ENCODE measurements around the gene MATCAP1. TPM values are rescaled to one million over a fixed set of nuclear protein-coding genes. Genes with fewer than 3 reads are reported as not detected.

MATCAP1 gene
- total RNA-seq, 1 donor from 2014 or later, result 12.4 TPM

GRCh38 chr16:67148656-67149275 lies 35.0 kb downstream of the MATCAP1 start:
- no peak for DNase-seq
- no peak for ATAC-seq
- intact Hi-C loops (cut with micrococcal nuclease), result no loop called here

DNA sequence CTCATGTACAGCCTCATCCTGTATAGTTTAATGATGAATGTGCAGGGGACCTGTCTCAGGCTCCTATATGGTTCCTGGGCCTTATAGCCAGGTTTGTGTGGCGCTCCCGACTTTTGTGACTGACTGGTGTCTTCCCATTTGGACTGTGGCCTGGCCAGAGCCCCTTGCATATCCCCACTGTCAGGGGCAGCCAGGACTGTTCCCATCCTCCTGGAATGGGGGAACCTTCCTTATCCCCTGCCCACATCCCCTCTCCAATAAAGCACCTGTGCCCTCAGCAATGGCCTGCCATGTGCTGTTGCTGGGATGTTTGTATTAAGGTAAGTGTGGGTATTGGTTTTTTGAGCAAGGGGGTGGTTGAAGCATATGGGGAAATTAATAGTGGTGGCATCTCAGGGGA lies 35.5 kb downstream of the MATCAP1 start:
- ATAC-seq, result no peak
- intact Hi-C loops (cut with micrococcal nuclease), result no loop called here
- DNase-seq, result no peak

DNA sequence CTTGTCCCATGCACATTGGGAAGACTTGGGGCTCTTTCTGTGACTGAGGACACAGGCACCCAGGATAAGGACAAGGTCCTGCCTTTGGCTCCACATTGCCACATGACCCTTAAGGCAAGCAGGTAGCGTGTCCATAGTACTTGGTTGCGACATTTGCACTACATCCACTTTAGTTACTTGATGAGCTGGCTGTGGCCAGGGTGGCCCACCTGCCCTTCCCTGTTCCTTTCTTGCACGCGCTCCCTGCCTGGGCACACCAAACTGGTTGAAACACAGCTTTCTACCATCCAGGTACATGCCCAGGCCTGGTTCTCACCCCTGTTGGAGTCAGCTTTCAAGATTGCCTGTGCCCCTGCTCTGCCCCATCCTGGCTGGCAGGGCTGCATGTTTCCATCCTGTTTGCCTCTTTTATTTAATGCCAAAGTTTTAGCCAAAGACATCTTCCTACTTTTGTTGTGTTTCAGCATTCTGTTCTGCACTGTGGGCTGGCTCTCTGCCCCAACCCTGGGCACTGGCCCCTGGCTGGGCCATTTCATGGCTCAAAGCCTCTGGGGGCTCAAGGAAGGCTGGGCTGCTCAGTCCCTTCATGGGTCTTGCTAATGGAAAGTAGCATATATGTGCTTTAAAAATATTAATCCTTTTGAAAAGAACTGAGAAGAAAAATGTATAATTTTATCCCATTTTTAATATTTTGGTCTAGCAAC lies 36.2 kb downstream of the MATCAP1 start:
- intact Hi-C loops (cut with micrococcal nuclease), result no loop called here
- ATAC-seq (no peak), DNase-seq (no peak)

DNA sequence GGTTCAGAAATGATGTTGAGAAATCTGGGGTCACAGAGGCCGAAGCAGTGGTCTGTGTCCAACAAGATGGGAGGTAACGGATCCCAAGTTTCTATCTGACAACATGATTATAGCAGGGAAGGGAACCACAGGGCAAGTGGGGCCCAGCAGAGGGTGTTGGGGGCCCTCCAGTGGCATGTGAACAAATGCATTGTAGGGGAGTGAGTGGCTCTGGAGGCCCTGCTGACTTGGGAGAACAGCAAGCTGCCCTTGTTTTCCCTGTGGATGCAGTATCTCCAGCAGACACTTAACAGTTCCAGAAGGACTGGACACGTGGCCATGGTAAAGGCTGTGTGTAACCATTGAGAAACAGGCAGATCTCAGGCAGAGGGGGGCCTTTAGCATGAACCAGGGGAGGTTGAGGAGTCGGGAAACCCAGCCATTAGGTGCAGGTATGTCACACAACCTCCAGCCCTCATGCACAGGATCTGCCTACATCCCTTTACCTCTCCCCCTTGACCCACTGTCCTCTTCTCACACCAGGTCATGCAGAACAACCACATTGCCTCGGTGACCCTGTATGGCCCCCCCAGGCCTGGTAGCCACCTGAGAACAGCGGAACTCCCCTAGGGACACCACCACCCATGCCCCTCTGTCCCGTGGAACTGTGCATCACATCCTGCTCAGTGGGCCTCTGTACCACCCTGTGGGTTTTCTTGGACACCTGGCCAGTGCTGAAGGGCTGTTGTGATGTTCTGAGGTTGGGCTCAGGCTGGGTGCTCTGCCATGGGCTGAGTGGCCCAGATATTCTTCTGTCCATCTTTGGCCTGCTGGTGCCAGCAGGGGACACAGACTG lies 37.0 kb downstream of the MATCAP1 start:
- intact Hi-C loops (cut with micrococcal nuclease), result no loop called here
- ATAC-seq, result no peak
- no peak for DNase-seq

DNA sequence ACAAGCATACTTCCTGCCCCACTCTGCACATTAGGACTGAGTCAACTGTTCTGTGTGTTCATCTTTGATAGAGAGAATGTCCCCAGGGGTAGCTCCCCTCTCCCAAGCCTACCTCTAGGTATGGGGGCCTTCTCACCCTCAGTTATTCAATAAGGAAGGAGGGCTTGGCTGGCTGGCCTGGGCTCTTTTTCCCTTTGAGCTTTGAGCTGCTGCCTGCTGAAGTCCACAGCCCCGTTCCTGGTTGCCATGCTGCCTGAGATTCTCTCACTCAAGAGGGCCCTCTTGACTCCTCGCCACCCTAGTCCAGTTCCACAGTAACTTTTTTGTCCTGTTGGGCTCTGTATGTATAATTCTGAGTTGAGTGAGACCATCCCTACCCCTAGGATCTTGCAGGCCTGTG lies 38.0 kb downstream of the MATCAP1 start:
- ATAC-seq (no peak), DNase-seq (no peak)
- intact Hi-C loops (cut with micrococcal nuclease), result no loop called here

DNA sequence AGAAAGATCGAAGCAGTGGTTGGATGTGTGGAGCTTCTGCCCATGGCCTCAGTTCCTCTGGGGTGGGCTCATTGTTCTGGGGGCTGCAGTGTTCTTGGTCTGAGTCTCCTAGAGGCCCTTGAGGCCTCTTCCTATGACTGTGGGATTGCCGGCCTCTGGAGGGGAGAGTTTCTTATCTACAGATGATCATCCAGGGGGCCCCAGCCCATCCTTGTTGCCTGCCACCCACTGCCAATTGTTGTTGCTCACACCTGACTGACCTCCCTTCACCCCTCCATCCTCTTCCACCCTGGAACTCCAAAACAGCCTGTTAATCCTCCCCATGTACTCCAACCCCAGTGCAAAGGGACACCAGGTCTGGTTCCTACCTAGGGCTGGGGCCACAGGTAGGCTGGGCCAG lies 38.8 kb downstream of the MATCAP1 start:
- DNase-seq (no peak), ATAC-seq (no peak)
- intact Hi-C loops (cut with micrococcal nuclease), result no loop called here

DNA sequence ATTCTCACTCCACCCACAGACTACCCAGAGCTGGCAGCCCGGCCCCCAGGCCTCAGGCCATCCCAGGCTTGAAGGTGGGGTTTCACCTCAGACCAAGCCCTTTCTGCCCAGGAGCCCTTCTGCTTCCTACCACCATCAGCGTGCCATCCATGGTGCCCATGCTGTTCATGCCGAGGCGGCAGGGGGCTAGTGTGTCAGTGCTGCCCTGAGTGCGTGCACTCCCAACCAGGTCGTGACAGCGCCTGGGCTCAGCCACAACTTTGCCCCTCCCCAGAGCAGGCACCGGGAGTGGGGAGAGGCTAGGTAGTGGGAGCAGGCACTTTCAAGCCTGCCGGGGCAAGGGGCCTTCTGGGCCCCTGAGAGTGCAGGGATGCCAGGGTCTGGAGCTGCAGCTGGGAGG lies 41.4 kb downstream of the MATCAP1 start:
- intact Hi-C loops (cut with micrococcal nuclease), result no loop called here
- DNase-seq (no peak), ATAC-seq (no peak)

DNA sequence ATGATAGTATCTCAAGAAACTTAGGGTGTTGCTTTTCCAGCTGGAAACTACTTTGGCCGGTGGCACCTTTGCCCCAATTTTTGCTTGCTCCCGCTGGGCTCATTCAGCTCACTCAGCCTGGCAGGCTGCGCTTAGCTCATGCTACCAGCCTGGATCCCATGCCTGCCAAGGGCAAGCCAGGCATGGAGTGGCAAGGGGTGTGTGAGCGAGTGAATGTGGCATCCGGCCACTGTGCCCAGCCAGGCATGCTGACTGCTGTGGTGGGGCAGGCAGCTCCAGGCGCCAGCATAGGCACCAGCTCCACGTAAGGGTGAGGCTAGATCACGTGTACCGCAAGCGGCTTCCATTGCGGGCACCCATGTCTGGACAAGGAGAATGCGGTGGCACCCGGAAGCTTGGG lies 42.4 kb downstream of the MATCAP1 start:
- DNase-seq (no peak), ATAC-seq (no peak)
- intact Hi-C loops (cut with micrococcal nuclease), result no loop called here

- ATAC-seq, result no peak
- no peak for DNase-seq
- intact Hi-C loops (cut with micrococcal nuclease), result no loop called here
These were observed 46.2 kb downstream of the MATCAP1 start for GRCh38 chr16:67137605-67138004.

- intact Hi-C loops (cut with micrococcal nuclease), result no loop called here
- ATAC-seq, result peak; percentile 43
- DNase-seq, result no peak
These were observed 54.3 kb downstream of the MATCAP1 start for GRCh38 chr16:67129422-67129821.

DNA sequence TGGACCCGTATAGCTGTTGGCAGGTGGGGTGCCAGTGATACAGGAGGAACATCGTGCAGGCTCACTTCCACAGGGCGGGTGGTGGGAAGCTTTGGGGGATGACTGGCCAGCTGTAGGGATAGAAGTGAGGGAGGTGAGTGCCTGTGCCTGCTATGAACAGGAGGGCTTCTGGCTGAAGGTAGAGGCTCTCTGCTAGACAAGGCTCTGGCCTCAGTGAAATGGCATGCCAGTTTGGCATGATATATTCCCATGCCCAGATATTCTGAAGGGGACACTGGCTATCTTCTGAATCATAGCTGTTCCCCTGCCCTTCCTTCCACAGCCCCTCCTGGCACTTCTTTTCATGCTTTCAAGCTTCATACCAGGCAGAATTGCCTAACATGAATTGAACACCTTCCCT lies 54.9 kb downstream of the MATCAP1 start:
- ATAC-seq (peak; percentile 46), DNase-seq (no peak)
- intact Hi-C loops (cut with micrococcal nuclease), result no loop called here

DNA sequence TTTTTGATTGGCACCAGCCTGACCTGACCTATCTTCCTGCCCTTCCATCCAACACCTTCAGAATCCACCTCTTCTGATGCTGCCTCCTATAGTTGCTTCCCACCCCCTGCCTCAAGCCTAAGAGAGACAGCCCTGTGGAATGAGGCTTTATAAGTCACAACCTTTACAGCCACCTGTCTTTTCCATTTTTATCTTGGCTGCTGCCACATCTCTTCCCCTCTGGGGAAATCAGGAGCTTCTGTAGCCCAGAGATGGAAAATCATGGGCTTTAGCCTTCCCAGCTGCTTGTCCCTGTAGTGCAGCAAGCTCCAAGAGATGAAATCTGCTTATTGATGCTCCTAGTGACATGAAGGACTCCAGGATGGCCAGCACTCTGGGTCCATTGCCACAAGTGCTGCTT lies 55.3 kb downstream of the MATCAP1 start:
- DNase-seq, result no peak
- no peak for ATAC-seq
- intact Hi-C loops (cut with micrococcal nuclease), result no loop called here

Small RNA genes lying within 50 kb of the gene (microRNA-seq; reads per million reads assigned to microRNA genes)
- 186 reads per million, percentile 51 among the genes with 10 or more reads in this experiment for gene MIR328 (ENCODE audit: borderline number of aligned reads)

Other genes with a start within 250 kb of the MATCAP1 start
- gene CIAO2B, start 249.6 kb downstream of the MATCAP1 start, total RNA-seq, result 114 TPM
- gene CES2, start 248.4 kb downstream of the MATCAP1 start, total RNA-seq, result 103 TPM
- gene CES3, start 222.7 kb downstream of the MATCAP1 start, total RNA-seq, result 1.6 TPM
- gene CES4A, start 195.4 kb downstream of the MATCAP1 start, total RNA-seq, result 6.7 TPM
- 24.2 TPM for gene CBFB, start 154.8 kb downstream of the MATCAP1 start, total RNA-seq
- 10.7 TPM for gene PHAF1, start 74.0 kb downstream of the MATCAP1 start, total RNA-seq
- 7.8 TPM for gene B3GNT9, start 33.0 kb downstream of the MATCAP1 start, total RNA-seq
- 7.2 TPM for gene TRADD, start 24.1 kb downstream of the MATCAP1 start, total RNA-seq
- gene FBXL8, start 24.0 kb downstream of the MATCAP1 start, total RNA-seq, result 12.0 TPM
- 71.0 TPM for gene HSF4, start 19.2 kb downstream of the MATCAP1 start, total RNA-seq
- 125 TPM for gene NOL3, start 13.4 kb downstream of the MATCAP1 start, total RNA-seq
- gene EXOC3L1, start 6.2 kb upstream of the MATCAP1 start, total RNA-seq, result 4.1 TPM
- 35.7 TPM for gene E2F4, start 8.2 kb upstream of the MATCAP1 start, total RNA-seq
- gene ELMO3, start 15.2 kb upstream of the MATCAP1 start, total RNA-seq, result 0.79 TPM
- gene TMEM208, start 43.2 kb upstream of the MATCAP1 start, total RNA-seq, result 11.7 TPM
- gene FHOD1, start 63.5 kb upstream of the MATCAP1 start, total RNA-seq, result 14.5 TPM
- 1.2 TPM for gene SLC9A5, start 65.0 kb upstream of the MATCAP1 start, total RNA-seq
- 1.5 TPM for gene PLEKHG4, start 95.6 kb upstream of the MATCAP1 start, total RNA-seq
- gene KCTD19, start 142.8 kb upstream of the MATCAP1 start, total RNA-seq, result not detected
- gene LRRC36, start 142.9 kb upstream of the MATCAP1 start, total RNA-seq, result not detected
- gene TPPP3, start 209.5 kb upstream of the MATCAP1 start, total RNA-seq, result 8.9 TPM
- gene ZDHHC1, start 232.5 kb upstream of the MATCAP1 start, total RNA-seq, result 3.5 TPM
- gene HSD11B2, start 247.2 kb upstream of the MATCAP1 start, total RNA-seq, result 0.89 TPM